Measurements from ENCODE around the gene FGF10. TPM values are rescaled to one million over a fixed set of nuclear protein-coding genes. Genes with fewer than 3 reads are reported as not detected.
A peak's percentile ranks its signal among the peaks of the same experiment; 100 is the strongest.

FGF10 gene
- total and polyA plus RNA-seq, 4 donors, result 1.3 to 37.3 (median 4.9) TPM

DNA sequence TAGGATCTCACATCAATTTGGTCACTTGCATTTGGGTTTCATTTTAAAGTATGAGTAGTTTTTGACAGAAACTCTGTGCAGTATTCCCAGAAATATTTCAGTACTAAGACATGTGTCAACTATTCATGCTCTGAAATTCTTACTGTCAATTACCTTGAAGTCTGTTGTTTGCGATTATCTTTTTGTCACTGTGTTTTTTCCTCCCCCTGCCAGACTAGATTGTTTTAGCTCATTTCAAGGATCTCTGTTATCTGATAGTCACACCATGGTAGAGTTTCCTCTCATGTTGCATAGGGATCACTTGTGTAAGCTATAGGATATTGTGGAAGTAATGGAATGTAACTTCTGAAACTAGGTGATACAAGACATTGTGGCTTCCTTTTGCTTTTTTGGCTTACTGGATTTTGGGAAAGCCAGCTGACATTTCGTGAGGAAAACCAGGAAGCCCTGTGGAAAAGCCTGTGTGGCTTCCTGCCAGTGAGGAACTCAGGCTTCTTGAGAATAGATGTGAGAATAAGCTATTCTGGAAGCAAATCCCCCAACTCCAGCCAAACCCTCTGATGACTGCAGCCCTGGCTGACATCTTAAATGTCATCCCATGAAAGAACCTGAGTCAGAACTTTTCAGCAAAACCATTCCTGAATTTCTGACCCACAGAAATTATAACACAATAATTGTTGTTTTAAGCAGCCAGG is 122.2 kb downstream of the FGF10 start:
- ATAC-seq (ENCODE audit: insufficient read depth, low FRiP score), result no peak
- peak in 1 of 3 donors; percentile 29 for DNase-seq

DNA sequence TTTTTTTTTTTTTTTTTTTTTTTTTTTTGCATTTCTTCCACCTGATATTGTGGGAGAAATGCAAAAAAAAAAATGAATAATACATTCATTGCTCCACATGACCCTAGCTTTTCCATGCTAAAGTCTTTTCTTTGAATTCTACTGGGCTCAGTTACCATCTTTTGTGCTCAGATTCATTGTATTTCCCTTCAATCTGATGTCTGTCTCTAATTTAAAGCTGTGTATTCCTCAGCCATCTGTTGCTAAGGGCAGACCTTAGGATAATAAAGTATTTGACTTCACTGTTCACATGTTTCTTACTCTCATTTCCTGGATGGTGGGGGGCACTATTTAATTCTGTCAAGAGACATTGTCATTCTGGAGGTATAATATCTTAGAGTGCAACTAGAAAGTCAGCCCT is 123.5 kb downstream of the FGF10 start:
- no peak for TF ChIP-seq CTCF (IDR thresholded peaks at IDR 0.05; ENCODE audit: control extremely low read depth, extremely low read depth)
- ATAC-seq (ENCODE audit: insufficient read depth, low FRiP score), result no peak
- no peaks in the 10 kb centered on the region for H3K4me1 ChIP-seq (ENCODE audit: control insufficient read depth in 5 of 5, insufficient read depth in 5 of 5, low read length in 5 of 5)

More for the DNA sequence above, 122.2 kb downstream of the FGF10 start:
- Histone ChIP-seq H3K9me3 (ENCODE audit: control insufficient read depth in 4 of 4, insufficient read depth in 3 of 4, low read length in 3 of 4) (no peaks in the 10 kb centered on the region), H3K36me3 (ENCODE audit: control insufficient read depth in 4 of 4, insufficient read depth in 4 of 4, low read length in 4 of 4) (no peaks in the 10 kb centered on the region), H3K4me3 (no peak overlapping the region), H3K9ac (ENCODE audit: insufficient read depth in 1 of 2, low read length in 2 of 2) (no peak overlapping the region), H3K4me1 (ENCODE audit: control insufficient read depth in 5 of 5, insufficient read depth in 5 of 5, low read length in 5 of 5) (no peaks in the 10 kb centered on the region), H3K27ac (ENCODE audit: low read depth in 1 of 2, low read length in 1 of 2) (no peak overlapping the region), H3K27me3 (ENCODE audit: control insufficient read depth in 3 of 3, insufficient read depth in 3 of 3, low read length in 2 of 3) (no peaks in the 10 kb centered on the region)
- WGBS, 2 donors, result 42 to 56% methylated on average over 2 of the region's 2 CpGs
- no peak for TF ChIP-seq CTCF (IDR thresholded peaks at IDR 0.05; ENCODE audit: control extremely low read depth, extremely low read depth)

DNA sequence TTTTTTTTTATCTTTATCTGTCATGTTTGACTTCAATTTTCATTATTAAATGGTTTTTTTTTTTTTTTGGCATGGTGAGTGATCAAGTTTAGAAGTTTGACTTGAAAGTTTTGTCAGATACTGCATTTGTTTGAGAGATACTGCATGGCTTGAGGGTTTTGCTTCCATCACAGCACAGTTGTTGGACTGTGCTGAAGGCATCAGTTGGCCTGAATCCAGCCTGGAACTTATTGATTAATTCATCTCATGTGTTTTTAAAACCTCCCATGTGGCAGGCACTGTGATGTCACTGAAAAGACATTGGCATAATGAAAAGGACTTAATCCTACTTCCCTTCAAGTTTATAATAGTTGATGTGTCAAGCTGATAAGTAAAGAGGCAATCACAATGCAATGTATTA is 128.4 kb downstream of the FGF10 start:
- ATAC-seq (ENCODE audit: insufficient read depth, low FRiP score) (no peak), DNase-seq (no peak)
- TF ChIP-seq CTCF (IDR thresholded peaks at IDR 0.05; ENCODE audit: control extremely low read depth, extremely low read depth), result no peak
- Histone ChIP-seq H3K4me1 (ENCODE audit: control insufficient read depth in 5 of 5, insufficient read depth in 5 of 5, low read length in 5 of 5) (no peaks in the 10 kb centered on the region), H3K4me3 (no peak overlapping the region), H3K36me3 (ENCODE audit: control insufficient read depth in 4 of 4, insufficient read depth in 4 of 4, low read length in 4 of 4) (no peaks in the 10 kb centered on the region), H3K9me3 (ENCODE audit: control insufficient read depth in 4 of 4, insufficient read depth in 3 of 4, low read length in 3 of 4) (no peaks in the 10 kb centered on the region), H3K27me3 (ENCODE audit: control insufficient read depth in 3 of 3, insufficient read depth in 3 of 3, low read length in 2 of 3) (no peaks in the 10 kb centered on the region), H3K27ac (ENCODE audit: low read depth in 1 of 2, low read length in 1 of 2) (no peak overlapping the region), H3K9ac (ENCODE audit: insufficient read depth in 1 of 2, low read length in 2 of 2) (no peak overlapping the region)

More for the DNA sequence above, 123.5 kb downstream of the FGF10 start:
- no peak overlapping the region for H3K9ac ChIP-seq (ENCODE audit: insufficient read depth in 1 of 2, low read length in 2 of 2)
- no peak for DNase-seq
- H3K27ac ChIP-seq (ENCODE audit: low read depth in 1 of 2, low read length in 1 of 2), result no peak overlapping the region
- H3K4me3 ChIP-seq, result no peak overlapping the region
- no peaks in the 10 kb centered on the region for H3K36me3 ChIP-seq (ENCODE audit: control insufficient read depth in 4 of 4, insufficient read depth in 4 of 4, low read length in 4 of 4)
- H3K9me3 ChIP-seq (ENCODE audit: control insufficient read depth in 4 of 4, insufficient read depth in 3 of 4, low read length in 3 of 4), result no peaks in the 10 kb centered on the region
- no peaks in the 10 kb centered on the region for H3K27me3 ChIP-seq (ENCODE audit: control insufficient read depth in 3 of 3, insufficient read depth in 3 of 3, low read length in 2 of 3)
